ENCODE data around the gene PAX7.

The PAX7 gene

GRCh38 chr1:18778437-18778836 lies 147.8 kb downstream of the PAX7 start:
- peaks cover 12% of the 10 kb centered on the region; the same call in 1 of the 2 replicates for H3K27me3 ChIP-seq (ENCODE audit: insufficient read depth, low read depth)
- no peak for TF ChIP-seq CTCF (conservative IDR thresholded peaks at IDR 0.05; ENCODE audit: low read depth, low read length)

GRCh38 chr1:18781031-18781430 lies 150.4 kb downstream of the PAX7 start:
- Histone ChIP-seq H4K20me1 (ENCODE audit: insufficient read depth) (no peaks in the 10 kb centered on the region), H3K36me3 (ENCODE audit: insufficient read depth) (no peaks in the 10 kb centered on the region), H3K4me1 (ENCODE audit: low read depth, poor library complexity, severe bottlenecking) (no peaks in the 10 kb centered on the region), H3K4me3 (IDR thresholded peaks at IDR 0.05; ENCODE audit: insufficient read depth, low read depth, low read length) (no peak overlapping the region), H3K27me3 (ENCODE audit: insufficient read depth, low read depth) (peaks cover 12% of the 10 kb centered on the region; the same call in 1 of the 2 replicates), H2AFZ (ENCODE audit: low read depth) (no peak overlapping the region), H3K9ac (no peak overlapping the region), H3K4me2 (no peak overlapping the region), H3K79me2 (ENCODE audit: insufficient read depth, low read depth) (no peaks in the 10 kb centered on the region), H3K27ac (no peak overlapping the region)
- TF ChIP-seq CTCF (conservative IDR thresholded peaks at IDR 0.05; ENCODE audit: low read depth, low read length): no peak

More at GRCh38 chr1:18778437-18778836, 147.8 kb downstream of the PAX7 start:
- Histone ChIP-seq H3K27ac (no peak overlapping the region), H3K4me2 (no peak overlapping the region), H3K4me1 (ENCODE audit: low read depth, poor library complexity, severe bottlenecking) (no peaks in the 10 kb centered on the region), H3K79me2 (ENCODE audit: insufficient read depth, low read depth) (no peaks in the 10 kb centered on the region), H4K20me1 (ENCODE audit: insufficient read depth) (no peaks in the 10 kb centered on the region), H3K36me3 (ENCODE audit: insufficient read depth) (no peaks in the 10 kb centered on the region), H2AFZ (ENCODE audit: low read depth) (no peak overlapping the region), H3K4me3 (IDR thresholded peaks at IDR 0.05; ENCODE audit: insufficient read depth, low read depth, low read length) (no peak overlapping the region), H3K9ac (no peak overlapping the region)

GRCh38 chr1:18783705-18784481 lies 153.2 kb downstream of the PAX7 start:
- H3K36me3 ChIP-seq (ENCODE audit: insufficient read depth): no peaks in the 10 kb centered on the region
- H2AFZ ChIP-seq (ENCODE audit: low read depth): no peak overlapping the region
- H3K9ac ChIP-seq: no peak overlapping the region
- peaks cover 6% of the 10 kb centered on the region; the same call in 1 of the 2 replicates for H3K27me3 ChIP-seq (ENCODE audit: insufficient read depth, low read depth)
- no peaks in the 10 kb centered on the region for H4K20me1 ChIP-seq (ENCODE audit: insufficient read depth)
- H3K4me2 ChIP-seq: no peak overlapping the region
- no peaks in the 10 kb centered on the region for H3K4me1 ChIP-seq (ENCODE audit: low read depth, poor library complexity, severe bottlenecking)
- H3K27ac ChIP-seq: no peak overlapping the region
- H3K79me2 ChIP-seq (ENCODE audit: insufficient read depth, low read depth): no peaks in the 10 kb centered on the region
- TF ChIP-seq CTCF (conservative IDR thresholded peaks at IDR 0.05; ENCODE audit: low read depth, low read length): no peak
- H3K4me3 ChIP-seq (IDR thresholded peaks at IDR 0.05; ENCODE audit: insufficient read depth, low read depth, low read length): no peak overlapping the region

GRCh38 chr1:18784482-18784831 lies 153.8 kb downstream of the PAX7 start:
- H3K4me1 ChIP-seq (ENCODE audit: low read depth, poor library complexity, severe bottlenecking): no peaks in the 10 kb centered on the region
- no peaks in the 10 kb centered on the region for H3K79me2 ChIP-seq (ENCODE audit: insufficient read depth, low read depth)
- H3K36me3 ChIP-seq (ENCODE audit: insufficient read depth): no peaks in the 10 kb centered on the region
- H4K20me1 ChIP-seq (ENCODE audit: insufficient read depth): no peaks in the 10 kb centered on the region
- H3K4me3 ChIP-seq (IDR thresholded peaks at IDR 0.05; ENCODE audit: insufficient read depth, low read depth, low read length): no peak overlapping the region
- H2AFZ ChIP-seq (ENCODE audit: low read depth): no peak overlapping the region
- no peak overlapping the region for H3K27ac ChIP-seq
- H3K9ac ChIP-seq: no peak overlapping the region
- no peak for TF ChIP-seq CTCF (conservative IDR thresholded peaks at IDR 0.05; ENCODE audit: low read depth, low read length)
- H3K27me3 ChIP-seq (ENCODE audit: insufficient read depth, low read depth): peaks cover 8% of the 10 kb centered on the region; the same call in 1 of the 2 replicates
- no peak overlapping the region for H3K4me2 ChIP-seq

All from KMS-11 (cell line).